HepG2 (cell line): ENCODE measurements around the gene BPI. TPM values are rescaled to one million over a fixed set of nuclear protein-coding genes. Genes with fewer than 3 reads are reported as not detected.

Experiments used
- AGO2 ChIP-seq: fragments of 200-400 bp; formaldehyde crosslinking; optimal IDR thresholded peaks from 2 replicates; pipeline ENCODE3; 2017; ENCODE audit warnings: mild to moderate bottlenecking, low read depth, low read length, moderate library complexity
- GPN1 ChIP-seq: sonication (generic); formaldehyde crosslinking; IDR thresholded peaks from 2 replicates; pipeline ENCODE4 v1.5.1; 2020; ENCODE audit warnings: missing genetic modification reagents, borderline replicate concordance
- HOXD1 ChIP-seq: sonication (generic); formaldehyde crosslinking; IDR thresholded peaks from 2 replicates; pipeline ENCODE4 v1.5.0; 2020; ENCODE audit warnings: missing genetic modification reagents
- NFYC ChIP-seq: IDR thresholded peaks from 2 replicates; pipeline ENCODE4 v1.6.1; 2016; ENCODE audit warnings: missing genetic modification reagents, missing compliant biosample characterization
- SMAD3 ChIP-seq: sonication (generic); formaldehyde crosslinking; IDR thresholded peaks from 2 replicates; pipeline ENCODE4 v1.4.0; 2020; ENCODE audit warnings: missing genetic modification reagents
- ZBTB7A ChIP-seq: sonication (generic); formaldehyde crosslinking; IDR thresholded peaks from 2 replicates; pipeline ENCODE4 v1.8.0; 2022; ENCODE audit warnings: mild to moderate bottlenecking, missing genetic modification reagents
- ZNF331 ChIP-seq: sonication (generic); formaldehyde crosslinking; IDR thresholded peaks from 2 replicates; pipeline ENCODE4 v1.4.0; 2020; ENCODE audit warnings: missing genetic modification reagents
- ZNF543 ChIP-seq: sonication (generic); formaldehyde crosslinking; IDR thresholded peaks from 2 replicates; pipeline ENCODE4 v1.4.0; 2020; ENCODE audit warnings: mild to moderate bottlenecking, missing genetic modification reagents
- ZNF850 ChIP-seq: sonication (generic); formaldehyde crosslinking; conservative IDR thresholded peaks from 2 replicates; pipeline ENCODE4 v1.9.0; 2021; ENCODE audit warnings: mild to moderate bottlenecking, missing genetic modification reagents
- ZSCAN12 ChIP-seq: sonication (generic); formaldehyde crosslinking; IDR thresholded peaks from 2 replicates; pipeline ENCODE4 v1.9.0; 2021; ENCODE audit warnings: mild to moderate bottlenecking, missing genetic modification reagents
- polyA plus RNA-seq, 8 experiments: library from polyadenylated mRNA; depleted of rRNA in 3 of 8; stranded (reverse) in 7 of 8; unstranded in 1 of 8; fragments of >200 nt; fragmentation: Illumina TruSeq in 4 of 8; extraction: Trizol in 4 of 8; gene quantifications; 2 replicates each; pipeline versions ENCODE4 v1.2.1 to v1.2.3, GENCODE V29; 2011 to 2016; ENCODE audit warnings: low read depth in 4 of 8, missing spikeins in 1 of 8, mixed read lengths in 1 of 8; ENCODE audit not compliant: insufficient read depth in 1 of 8
- total RNA-seq, 5 experiments: library from RNA; depleted of rRNA; stranded (reverse); fragments of >200 nt; fragmentation: Illumina TruSeq; extraction: Trizol; gene quantifications; 2 replicates each; pipeline ENCODE4 v1.2.3, GENCODE V29; 2016; ENCODE audit warnings: low read depth in 1 of 5
- TF ChIP-seq, protein P1 (sequence below): sonication (generic); formaldehyde crosslinking; IDR thresholded peaks from 2 replicates; pipeline ENCODE4 v1.4.0; 2020; ENCODE audit warnings: missing genetic modification reagents
- TF ChIP-seq, protein P2 (sequence below): sonication (generic); formaldehyde crosslinking; IDR thresholded peaks from 2 replicates; pipeline ENCODE4 v1.5.1; 2020; ENCODE audit warnings: missing genetic modification reagents, mild to moderate bottlenecking, borderline replicate concordance
- TF ChIP-seq, protein P3 (sequence below): sonication (generic); formaldehyde crosslinking; IDR thresholded peaks from 2 replicates; pipeline ENCODE4 v1.4.0; 2020; ENCODE audit warnings: mild to moderate bottlenecking, missing genetic modification reagents
- TF ChIP-seq, protein P4 (sequence below): sonication (generic); formaldehyde crosslinking; IDR thresholded peaks from 2 replicates; pipeline ENCODE4 v1.4.0; 2020; ENCODE audit warnings: mild to moderate bottlenecking, missing genetic modification reagents
- TF ChIP-seq, protein P5 (sequence below): sonication (generic); formaldehyde crosslinking; IDR thresholded peaks from 2 replicates; pipeline ENCODE4 v1.8.0; 2022; ENCODE audit warnings: mild to moderate bottlenecking, missing genetic modification reagents, borderline replicate concordance
- TF ChIP-seq, protein P6 (sequence below): IDR thresholded peaks from 2 replicates; pipeline ENCODE4 v1.6.1; 2016

The BPI gene
- total and polyA plus RNA-seq, 2 of the 13 experiments (the other 11 are each of a cell fraction or from before 2014, with no cell fraction given), result not detected

DNA sequence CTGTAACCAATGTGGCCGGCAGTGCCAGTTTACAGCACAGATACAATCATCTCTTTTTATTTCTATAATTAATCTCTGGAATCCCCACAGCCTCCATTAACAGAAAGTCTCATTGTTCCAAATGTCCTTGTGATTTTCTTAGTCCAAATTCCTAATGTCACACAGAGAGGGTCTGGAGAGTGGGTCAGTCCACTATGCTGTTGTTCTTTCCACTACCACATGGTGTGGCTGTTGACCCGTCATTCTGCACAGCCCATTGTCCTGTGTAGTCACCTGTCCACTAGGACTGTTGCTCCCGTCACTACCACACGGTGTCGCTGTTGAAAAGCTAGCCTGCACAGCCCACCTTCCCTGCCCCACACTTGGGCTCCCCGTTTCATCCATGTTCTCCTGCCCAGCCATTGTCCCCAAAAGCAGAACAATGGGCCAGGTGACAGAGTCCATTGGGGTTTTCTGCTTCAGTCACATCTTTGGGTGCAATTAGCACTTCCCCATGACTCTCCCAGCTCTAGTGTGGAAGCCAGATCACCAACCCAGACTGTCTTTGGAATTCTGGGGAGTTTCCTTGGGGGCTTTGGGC lies 33.7 kb downstream of the BPI start (continued):
- TF ChIP-seq, protein P1, sequence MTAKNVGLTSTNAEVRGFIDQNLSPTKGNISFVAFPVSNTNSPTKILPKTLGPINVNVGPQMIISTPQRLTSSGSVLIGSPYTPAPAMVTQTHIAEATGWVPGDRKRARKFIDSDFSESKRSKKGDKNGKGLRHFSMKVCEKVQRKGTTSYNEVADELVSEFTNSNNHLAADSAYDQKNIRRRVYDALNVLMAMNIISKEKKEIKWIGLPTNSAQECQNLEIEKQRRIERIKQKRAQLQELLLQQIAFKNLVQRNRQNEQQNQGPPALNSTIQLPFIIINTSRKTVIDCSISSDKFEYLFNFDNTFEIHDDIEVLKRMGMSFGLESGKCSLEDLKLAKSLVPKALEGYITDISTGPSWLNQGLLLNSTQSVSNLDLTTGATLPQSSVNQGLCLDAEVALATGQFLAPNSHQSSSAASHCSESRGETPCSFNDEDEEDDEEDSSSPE (CRISPR knock-in tag), result no peak
- TF ChIP-seq ZNF331 (CRISPR knock-in tag) (no peak), SMAD3 (no peak), ZNF543 (no peak), ZBTB7A (CRISPR knock-in tag) (no peak), NFYC (CRISPR knock-in tag) (no peak), AGO2 (no peak), GPN1 (CRISPR knock-in tag) (no peak), ZSCAN12 (no peak), HOXD1 (CRISPR knock-in tag) (no peak), ZNF850 (no peak)
- TF ChIP-seq, protein P2, sequence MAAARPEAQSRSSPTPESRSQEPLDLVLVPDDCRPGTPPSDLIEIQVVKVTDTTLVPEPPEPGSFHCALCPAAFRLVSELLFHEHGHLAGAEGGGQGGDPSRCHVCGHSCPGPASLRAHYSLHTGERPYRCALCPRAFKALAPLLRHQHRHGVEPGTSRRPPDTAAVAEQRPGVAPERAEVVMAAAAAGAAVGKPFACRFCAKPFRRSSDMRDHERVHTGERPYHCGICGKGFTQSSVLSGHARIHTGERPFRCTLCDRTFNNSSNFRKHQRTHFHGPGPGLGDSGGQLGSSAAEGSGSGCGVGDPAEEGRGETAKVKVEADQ, result no peak
- TF ChIP-seq, protein P3, sequence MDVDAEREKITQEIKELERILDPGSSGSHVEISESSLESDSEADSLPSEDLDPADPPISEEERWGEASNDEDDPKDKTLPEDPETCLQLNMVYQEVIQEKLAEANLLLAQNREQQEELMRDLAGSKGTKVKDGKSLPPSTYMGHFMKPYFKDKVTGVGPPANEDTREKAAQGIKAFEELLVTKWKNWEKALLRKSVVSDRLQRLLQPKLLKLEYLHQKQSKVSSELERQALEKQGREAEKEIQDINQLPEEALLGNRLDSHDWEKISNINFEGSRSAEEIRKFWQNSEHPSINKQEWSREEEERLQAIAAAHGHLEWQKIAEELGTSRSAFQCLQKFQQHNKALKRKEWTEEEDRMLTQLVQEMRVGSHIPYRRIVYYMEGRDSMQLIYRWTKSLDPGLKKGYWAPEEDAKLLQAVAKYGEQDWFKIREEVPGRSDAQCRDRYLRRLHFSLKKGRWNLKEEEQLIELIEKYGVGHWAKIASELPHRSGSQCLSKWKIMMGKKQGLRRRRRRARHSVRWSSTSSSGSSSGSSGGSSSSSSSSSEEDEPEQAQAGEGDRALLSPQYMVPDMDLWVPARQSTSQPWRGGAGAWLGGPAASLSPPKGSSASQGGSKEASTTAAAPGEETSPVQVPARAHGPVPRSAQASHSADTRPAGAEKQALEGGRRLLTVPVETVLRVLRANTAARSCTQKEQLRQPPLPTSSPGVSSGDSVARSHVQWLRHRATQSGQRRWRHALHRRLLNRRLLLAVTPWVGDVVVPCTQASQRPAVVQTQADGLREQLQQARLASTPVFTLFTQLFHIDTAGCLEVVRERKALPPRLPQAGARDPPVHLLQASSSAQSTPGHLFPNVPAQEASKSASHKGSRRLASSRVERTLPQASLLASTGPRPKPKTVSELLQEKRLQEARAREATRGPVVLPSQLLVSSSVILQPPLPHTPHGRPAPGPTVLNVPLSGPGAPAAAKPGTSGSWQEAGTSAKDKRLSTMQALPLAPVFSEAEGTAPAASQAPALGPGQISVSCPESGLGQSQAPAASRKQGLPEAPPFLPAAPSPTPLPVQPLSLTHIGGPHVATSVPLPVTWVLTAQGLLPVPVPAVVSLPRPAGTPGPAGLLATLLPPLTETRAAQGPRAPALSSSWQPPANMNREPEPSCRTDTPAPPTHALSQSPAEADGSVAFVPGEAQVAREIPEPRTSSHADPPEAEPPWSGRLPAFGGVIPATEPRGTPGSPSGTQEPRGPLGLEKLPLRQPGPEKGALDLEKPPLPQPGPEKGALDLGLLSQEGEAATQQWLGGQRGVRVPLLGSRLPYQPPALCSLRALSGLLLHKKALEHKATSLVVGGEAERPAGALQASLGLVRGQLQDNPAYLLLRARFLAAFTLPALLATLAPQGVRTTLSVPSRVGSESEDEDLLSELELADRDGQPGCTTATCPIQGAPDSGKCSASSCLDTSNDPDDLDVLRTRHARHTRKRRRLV (CRISPR knock-in tag), result no peak
- TF ChIP-seq, protein P4, sequence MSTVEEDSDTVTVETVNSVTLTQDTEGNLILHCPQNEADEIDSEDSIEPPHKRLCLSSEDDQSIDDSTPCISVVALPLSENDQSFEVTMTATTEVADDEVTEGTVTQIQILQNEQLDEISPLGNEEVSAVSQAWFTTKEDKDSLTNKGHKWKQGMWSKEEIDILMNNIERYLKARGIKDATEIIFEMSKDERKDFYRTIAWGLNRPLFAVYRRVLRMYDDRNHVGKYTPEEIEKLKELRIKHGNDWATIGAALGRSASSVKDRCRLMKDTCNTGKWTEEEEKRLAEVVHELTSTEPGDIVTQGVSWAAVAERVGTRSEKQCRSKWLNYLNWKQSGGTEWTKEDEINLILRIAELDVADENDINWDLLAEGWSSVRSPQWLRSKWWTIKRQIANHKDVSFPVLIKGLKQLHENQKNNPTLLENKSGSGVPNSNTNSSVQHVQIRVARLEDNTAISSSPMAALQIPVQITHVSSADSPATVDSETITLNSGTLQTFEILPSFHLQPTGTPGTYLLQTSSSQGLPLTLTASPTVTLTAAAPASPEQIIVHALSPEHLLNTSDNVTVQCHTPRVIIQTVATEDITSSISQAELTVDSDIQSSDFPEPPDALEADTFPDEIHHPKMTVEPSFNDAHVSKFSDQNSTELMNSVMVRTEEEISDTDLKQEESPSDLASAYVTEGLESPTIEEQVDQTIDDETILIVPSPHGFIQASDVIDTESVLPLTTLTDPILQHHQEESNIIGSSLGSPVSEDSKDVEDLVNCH (CRISPR knock-in tag), result no peak
- TF ChIP-seq, protein P5, sequence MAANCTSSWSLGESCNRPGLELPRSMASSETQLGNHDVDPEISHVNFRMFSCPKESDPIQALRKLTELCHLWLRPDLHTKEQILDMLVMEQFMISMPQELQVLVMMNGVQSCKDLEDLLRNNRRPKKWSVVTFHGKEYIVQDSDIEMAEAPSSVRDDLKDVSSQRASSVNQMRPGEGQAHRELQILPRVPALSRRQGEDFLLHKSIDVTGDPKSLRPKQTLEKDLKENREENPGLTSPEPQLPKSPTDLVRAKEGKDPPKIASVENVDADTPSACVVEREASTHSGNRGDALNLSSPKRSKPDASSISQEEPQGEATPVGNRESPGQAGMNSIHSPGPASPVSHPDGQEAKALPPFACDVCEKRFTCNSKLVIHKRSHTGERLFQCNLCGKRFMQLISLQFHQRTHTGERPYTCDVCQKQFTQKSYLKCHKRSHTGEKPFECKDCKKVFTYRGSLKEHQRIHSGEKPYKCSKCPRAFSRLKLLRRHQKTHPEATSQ (CRISPR knock-in tag), result no peak
- TF ChIP-seq, protein P6, sequence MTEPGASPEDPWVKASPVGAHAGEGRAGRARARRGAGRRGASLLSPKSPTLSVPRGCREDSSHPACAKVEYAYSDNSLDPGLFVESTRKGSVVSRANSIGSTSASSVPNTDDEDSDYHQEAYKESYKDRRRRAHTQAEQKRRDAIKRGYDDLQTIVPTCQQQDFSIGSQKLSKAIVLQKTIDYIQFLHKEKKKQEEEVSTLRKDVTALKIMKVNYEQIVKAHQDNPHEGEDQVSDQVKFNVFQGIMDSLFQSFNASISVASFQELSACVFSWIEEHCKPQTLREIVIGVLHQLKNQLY (CRISPR knock-in tag), result no peak
